DOHH2 (cell line): ENCODE data around the gene ATP8B3.

Experiments used
- EZH2phosphoT487 ChIP-seq: fragments of 200-600 bp; sonication (generic); IDR thresholded peaks from 2 replicates; pipeline ENCODE4 v1.6.1; 2017; ENCODE audit warnings: borderline replicate concordance, mild to moderate bottlenecking, antibody characterized with exemption, low read length, moderate library complexity, mixed read lengths
- TF ChIP-seq, protein P1 (sequence below): fragments of 200-600 bp; sonication (generic); IDR thresholded peaks from one replicate; pipeline ENCODE4 v1.5.1; 2014; ENCODE audit warnings: antibody characterized with exemption, mild to moderate bottlenecking, low read depth, low read length; ENCODE audit not compliant: poor library complexity, severe bottlenecking

DNA sequence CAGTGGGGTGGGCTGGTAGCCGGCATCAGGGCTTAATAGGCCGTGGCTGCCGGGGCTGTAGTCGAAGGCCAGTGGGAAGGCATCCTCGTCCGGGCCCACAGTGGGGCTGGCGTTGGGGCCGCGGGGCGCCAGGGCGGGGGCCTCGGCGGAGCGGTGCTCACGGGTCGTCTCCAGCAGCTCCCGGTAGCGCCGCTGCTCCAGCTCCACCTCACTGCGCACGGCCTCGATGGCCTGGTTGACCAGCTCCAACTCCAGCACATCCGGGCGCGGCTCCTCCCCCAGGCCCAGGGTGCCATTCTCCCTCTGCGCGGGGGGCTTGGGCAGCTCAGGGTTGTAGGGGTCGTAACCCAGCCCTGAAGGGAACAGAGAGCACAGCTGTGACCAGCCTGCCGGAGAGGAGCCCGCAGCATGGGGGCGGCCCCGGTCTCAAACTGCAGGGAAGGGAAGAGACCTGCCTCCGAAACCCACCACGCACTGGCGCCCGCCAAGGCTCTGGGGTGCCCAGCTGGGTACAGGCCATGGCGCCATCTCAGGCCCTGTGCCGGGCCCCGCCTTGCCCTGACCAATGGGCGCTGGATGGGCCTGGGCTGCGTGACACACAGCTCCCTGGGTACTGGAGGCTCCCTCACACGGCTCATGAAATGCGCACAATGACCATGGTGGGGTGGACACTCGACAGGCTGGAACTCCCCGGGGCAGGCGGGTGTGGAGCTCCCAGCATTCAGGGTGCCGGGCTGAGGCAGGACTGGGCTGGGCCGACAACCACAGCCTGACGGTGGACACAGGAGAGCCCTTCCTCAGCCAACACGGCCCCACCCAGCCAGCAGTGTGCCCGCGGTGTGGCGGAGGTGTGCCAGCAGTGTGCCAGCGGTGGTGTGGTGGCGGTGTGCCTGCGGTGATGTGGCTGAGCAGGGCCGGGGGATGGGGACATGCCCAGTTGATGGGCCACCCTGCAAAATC, 16.5 kb upstream of the ATP8B3 start:
- TF ChIP-seq, protein P1, sequence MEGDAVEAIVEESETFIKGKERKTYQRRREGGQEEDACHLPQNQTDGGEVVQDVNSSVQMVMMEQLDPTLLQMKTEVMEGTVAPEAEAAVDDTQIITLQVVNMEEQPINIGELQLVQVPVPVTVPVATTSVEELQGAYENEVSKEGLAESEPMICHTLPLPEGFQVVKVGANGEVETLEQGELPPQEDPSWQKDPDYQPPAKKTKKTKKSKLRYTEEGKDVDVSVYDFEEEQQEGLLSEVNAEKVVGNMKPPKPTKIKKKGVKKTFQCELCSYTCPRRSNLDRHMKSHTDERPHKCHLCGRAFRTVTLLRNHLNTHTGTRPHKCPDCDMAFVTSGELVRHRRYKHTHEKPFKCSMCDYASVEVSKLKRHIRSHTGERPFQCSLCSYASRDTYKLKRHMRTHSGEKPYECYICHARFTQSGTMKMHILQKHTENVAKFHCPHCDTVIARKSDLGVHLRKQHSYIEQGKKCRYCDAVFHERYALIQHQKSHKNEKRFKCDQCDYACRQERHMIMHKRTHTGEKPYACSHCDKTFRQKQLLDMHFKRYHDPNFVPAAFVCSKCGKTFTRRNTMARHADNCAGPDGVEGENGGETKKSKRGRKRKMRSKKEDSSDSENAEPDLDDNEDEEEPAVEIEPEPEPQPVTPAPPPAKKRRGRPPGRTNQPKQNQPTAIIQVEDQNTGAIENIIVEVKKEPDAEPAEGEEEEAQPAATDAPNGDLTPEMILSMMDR = no peak
- no peak for TF ChIP-seq EZH2phosphoT487
